GM21526 (cell line): Measurements from ENCODE around the gene LINC00237.

Experiments
- ATAC-seq: cut with Tn5 transposase; IDR thresholded peaks from one replicate; pipeline ENCODE4 v1.9.1; 2021; ENCODE audit warnings: moderate library complexity; ENCODE audit not compliant: unreplicated experiment, low FRiP score

Gene LINC00237

GRCh38 chr20:21125849-21126580, 19.9 kb upstream of the LINC00237 start, which contains the start of gene KIZ:
TSS of gene KIZ (plus strand) at chr20:21126082. CDS start at chr20:21126116, 34 bp downstream.
- ATAC-seq = peak; percentile 97

DNA sequence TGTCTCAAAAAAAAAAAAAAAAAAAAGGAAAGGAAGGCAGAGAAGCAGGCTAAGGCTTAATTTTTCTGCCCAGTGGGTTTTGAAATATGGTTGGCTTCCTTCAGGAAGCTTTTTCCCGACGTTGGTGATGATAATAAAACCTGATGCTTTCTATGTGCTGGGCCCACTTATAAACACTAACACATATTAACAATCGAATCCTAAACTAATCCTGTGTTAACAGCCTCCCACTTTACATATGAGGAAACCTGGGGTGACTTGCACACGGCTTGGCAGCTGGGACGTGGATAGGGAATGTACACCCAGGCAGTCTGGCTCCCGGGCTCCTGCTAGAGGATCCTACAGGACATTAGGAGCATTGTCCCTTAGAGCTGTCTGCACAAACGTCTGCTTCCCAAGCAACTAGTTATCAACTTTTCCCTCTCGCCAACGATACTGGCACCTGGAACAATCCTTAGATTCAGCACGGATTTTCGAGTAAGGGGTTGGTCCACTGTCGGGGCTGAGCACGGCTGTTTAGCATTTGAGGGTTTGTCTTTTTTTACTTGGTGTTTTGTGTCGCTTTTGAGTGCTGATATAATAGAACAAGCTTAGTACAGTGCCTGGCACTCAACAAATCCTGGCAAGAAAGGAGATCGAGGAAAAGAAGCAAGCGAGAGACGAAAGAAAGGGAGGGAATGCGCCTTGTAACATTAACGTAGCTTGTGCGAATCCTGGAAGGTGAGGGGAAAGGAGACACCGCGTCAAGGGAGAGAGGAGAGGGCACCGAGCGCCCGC, 19.1 kb upstream of the LINC00237 start:
- peak; percentile 16 for ATAC-seq

DNA sequence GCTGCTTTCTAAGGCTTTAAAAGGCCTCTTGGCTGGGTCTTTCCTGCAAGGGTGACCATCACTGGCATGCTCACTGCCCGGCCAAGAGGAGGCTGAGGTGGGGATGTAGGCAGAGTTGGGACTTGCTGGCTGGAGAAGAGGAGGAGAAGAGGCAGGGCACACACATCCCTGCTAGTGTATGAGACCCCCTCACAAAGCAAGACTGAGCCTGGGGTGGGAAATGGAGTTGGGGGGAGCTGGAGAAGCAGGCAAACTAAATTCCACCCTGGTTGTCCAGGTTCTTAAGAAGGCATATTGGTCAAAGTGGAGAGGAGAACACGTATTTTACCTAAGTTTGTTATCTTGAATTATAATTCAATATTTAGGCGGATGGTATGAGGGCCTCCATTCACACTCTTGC, 18.0 kb upstream of the LINC00237 start:
- no peak for ATAC-seq

GRCh38 chr20:21118782-21119181, 12.6 kb upstream of the LINC00237 start:
- ATAC-seq = no peak

GRCh38 chr20:21118138-21118537, 12.0 kb upstream of the LINC00237 start:
- no peak for ATAC-seq

DNA sequence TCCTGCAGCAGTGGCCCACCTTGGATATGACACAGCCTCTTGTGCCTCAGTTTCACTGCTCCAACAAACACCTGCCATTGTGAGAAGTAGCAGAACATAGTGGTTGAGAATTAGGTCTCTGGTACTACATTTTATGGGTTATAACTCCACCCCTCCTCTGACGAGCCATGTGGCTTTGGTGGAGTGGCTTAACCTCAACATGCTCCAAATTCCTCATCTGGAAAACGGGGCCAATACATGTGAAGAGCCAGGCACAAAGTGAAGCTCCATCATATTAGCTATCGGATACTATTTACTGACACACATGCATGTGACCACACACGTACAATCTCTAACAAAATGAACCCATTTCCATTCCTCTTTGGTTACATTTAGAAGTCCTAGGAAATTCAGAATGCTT, 11.4 kb upstream of the LINC00237 start:
- ATAC-seq = no peak

DNA sequence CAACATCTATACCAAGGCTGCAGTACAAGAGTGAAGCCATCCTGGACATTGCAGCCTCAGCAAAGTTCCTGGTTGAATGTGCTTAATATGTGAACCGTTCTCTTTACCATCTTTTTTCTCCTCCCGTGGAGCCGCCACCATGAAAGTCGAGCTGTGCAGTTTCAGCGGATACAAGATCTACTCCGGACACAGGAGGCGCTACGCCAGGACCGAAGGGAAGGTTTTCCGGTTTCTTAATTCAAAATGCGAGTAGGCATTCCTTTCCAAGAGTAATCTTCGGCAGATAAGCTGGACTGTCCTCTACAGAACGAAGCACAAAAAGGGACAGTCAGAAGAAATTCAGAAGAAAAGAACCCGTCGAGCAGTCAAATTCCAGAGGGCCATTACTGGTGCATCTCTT, 8.4 kb upstream of the LINC00237 start:
- no peak for ATAC-seq

DNA sequence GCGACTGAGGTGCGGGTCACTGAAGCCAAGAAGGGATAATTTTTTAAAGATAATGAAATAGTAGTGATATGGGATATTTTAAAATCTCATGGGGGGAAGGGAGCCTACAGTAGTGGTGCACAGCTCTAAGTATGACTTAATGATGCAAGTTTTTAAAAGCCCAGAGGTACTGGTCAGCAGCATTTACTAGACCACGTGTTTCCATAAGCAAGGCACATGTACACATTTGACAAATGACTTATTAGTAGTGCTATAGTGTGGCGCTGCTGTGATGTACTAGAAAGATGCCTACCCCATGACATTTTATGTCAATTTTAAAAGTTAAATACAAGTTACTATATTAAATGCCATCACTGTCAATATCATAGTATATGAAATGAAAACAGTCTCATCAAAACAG, 7.5 kb upstream of the LINC00237 start:
- ATAC-seq = no peak

DNA sequence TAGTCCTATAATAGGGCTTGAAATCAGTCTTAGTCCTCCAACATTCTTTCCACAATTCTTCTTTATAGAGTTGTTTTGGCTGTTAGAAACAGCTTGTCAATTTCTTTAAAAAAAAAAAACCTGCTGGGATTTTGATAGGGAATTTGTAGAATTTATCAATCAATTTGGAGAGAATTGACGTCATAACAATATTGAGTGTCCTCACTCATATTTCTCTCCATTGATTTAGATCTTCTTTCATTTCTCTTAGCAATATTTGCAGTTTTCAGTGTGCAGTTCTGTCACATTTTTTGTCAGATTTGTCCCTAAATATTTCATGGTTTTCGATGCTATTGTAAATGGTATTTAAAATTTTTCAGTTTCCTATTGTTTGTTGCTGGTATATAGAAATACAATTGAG, 5.3 kb upstream of the LINC00237 start:
- ATAC-seq = no peak

- ATAC-seq = no peak
Measured at GRCh38 chr20:21110811-21111210, 4.7 kb upstream of the LINC00237 start.

- no peak for ATAC-seq
Measured at GRCh38 chr20:21109144-21109543, 3.0 kb upstream of the LINC00237 start.

- no peak for ATAC-seq
Measured at GRCh38 chr20:21105429-21106170, 558 bp downstream of the LINC00237 start.

DNA sequence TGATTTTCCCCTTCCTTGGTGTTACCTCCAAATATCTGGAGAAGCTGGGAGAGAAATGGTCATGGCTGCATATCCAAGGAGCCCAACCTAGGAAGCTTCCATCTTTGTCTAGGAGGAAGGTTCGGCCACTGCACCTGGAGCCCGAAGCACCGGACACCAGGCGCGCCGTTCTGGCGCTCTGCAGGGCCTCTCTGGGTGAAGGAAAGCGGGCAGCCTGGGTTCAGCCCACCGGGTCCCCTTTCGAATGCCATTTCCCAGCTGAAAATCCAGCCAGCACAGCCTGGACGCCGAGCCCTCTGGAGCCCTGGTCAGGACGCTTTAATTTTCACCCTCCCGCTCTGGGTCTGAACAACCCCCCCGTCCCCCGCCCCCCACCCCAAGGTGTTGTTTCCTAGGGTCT, 1.2 kb downstream of the LINC00237 start:
- ATAC-seq = no peak

GRCh38 chr20:21104466-21104761, 1.7 kb downstream of the LINC00237 start:
- no peak for ATAC-seq

DNA sequence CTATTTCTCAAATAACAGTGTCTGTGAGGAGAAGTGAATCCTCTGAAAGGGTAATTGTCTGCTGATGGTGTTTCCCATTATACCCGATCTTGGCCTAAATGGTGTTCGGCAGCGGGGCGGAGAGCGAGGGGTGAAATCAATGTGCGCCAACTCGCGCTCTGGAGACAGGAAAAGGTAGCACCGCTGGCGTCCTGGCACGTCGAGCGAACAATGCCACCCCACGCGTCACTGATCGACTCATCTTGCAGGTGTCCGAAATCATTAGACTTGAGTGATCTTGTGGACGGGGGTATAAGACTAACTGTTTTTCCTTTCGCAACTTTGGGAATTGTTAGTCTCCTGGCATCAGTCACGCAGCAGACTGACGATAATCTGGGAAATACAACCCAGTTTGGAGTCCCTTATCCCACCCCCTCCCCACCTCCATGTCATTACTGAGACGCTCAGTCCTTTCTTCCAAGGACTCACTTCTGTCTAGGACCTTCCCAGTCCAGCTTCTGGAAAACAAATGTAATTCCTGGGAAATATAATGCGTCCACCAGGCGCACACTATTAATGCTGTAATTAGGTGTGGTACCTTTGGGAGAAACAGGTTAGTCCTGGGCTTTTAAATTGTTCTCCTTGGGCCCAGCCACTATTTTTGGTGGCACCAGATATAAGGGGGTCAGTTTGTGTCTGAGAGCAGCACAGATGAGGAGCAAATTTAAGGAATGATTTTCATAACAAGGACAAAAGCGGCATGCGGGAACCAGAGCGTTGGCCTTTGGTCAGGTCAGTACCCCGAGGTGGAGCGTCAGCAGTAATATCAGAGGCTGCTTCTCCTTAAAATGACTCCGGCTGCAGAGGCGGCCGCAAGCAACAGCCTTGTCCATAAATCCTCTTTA, 2.3 kb downstream of the LINC00237 start:
- no peak for ATAC-seq

GRCh38 chr20:21102603-21103311, 3.4 kb downstream of the LINC00237 start:
- ATAC-seq = no peak

DNA sequence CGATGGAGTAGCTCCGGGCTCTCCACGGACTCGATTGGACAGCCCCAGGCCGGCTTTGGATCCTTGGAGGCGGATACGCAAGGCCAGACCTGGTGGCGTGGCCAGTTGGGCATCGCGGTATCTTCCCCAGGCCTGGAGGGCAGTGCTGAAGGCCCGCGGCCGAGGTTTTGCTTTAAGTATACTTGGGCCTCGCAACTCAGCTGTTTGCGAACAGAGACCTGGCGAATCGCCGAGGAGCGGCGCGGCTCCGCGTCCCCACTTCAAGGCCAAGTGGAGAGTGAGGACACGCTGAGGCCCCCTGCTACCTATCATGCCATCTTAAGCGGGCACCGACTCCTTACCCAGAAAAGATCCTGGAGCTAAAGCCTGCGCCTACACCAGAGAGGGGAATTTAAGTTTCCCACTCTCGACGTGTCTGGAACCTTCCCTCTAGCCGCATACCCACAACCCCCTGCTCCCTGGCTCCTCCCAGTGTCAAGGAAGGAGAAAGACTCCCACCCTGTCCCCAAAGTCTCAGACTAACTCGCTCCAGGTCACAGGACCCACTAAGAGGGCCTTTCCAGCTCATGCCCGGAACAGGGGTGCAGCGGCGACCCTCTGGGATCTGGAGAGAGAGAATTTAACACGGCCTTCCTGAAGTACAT, 4.1 kb downstream of the LINC00237 start:
- no peak for ATAC-seq

DNA sequence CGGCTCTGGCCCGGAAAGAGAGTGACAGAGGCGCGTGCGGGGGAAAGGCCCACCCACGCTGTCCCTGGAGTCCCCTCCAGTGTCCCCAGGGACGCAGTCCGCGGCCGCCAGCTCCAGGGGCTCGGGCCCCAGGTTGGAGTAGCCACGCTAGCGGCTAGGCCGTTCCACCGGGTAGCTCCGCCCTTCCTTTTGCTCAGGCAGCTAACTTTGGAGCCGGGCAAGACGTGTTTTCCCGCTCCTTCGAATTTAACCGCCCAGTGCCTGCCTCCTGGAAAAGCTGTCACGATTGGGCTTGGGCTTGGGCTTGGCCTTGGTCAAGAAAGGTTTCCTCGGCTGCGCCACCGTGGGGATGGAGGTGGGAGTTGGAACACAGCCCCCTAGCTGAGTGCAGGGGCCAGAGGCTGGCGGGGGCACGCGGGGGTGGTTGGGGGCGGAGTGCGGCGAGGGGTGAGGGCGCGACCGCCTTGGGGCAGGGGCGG, 4.7 kb downstream of the LINC00237 start:
- ATAC-seq = no peak
